Measurements from ENCODE around the gene SNX4. TPM values are rescaled to one million over a fixed set of nuclear protein-coding genes. Genes with fewer than 3 reads are reported as not detected.

SNX4 gene
- total and polyA plus RNA-seq, 2 of the 4 experiments (the other 2 are of a cell fraction) = 10.7 to 25.6 TPM

DNA sequence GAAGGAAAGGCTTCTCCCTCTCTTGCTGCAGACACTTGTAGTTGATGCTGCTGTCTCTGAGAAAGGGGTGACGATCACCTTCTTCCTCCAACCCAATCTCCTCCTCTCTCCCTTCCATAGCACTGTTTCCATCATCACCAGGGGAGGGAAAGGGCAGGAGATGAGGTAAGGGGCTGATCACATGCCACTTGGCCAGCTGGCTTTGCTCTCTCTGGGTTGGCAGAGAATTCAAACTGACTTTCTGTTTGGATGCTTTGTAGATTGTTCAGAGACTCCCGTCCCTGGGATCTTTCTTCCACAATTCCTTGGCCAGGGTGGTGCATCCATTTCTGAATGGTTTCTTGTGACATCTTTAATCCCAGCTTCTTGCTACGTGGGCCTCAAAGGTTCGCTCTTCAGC, 101.7 kb downstream of the SNX4 start:
- in situ Hi-C loops (cut with MboI; ENCODE audit: low sequenced_read_pairs) = no loop called here
- no peak overlapping the region for H3K27ac ChIP-seq (ENCODE audit: insufficient read depth, low read length)
- peak; percentile 6 for DNase-seq
- ChIA-PET CTCF (interaction anchor here (1.0 kb wide), 1 partner anchor 67 kb away, joined by 5 read pairs; no protein-coding TSS in a partner anchor), POLR2A (ENCODE audit: unreplicated experiment) (no interaction called here)
- no peak overlapping the region for H3K23ac ChIP-seq (ENCODE audit: low read depth, low read length)
- H4K91ac ChIP-seq (ENCODE audit: insufficient read depth, low read depth, low read length) = no peak overlapping the region
- H3K9ac ChIP-seq (ENCODE audit: low read depth, low read length) = no peak overlapping the region
- no peaks in the 10 kb centered on the region for H3K36me3 ChIP-seq (ENCODE audit: control insufficient read depth, insufficient read depth, low read length)
- no peak overlapping the region for H2AFZ ChIP-seq (replicated peaks; ENCODE audit: low read length, poor library complexity)
- no peak overlapping the region for H4K5ac ChIP-seq (ENCODE audit: low read depth, low read length)
- H3K79me1 ChIP-seq (ENCODE audit: low read depth in 1 of 2, low read length in 2 of 2) = no peaks in the 10 kb centered on the region
- H3K14ac ChIP-seq (replicated peaks; ENCODE audit: low read depth, low read length) = no peak overlapping the region
- H3K4me2 ChIP-seq (ENCODE audit: low read depth, low read length) = no peak overlapping the region
- no peaks in the 10 kb centered on the region for H3K9me1 ChIP-seq (ENCODE audit: insufficient read depth, low read length)
- BruUV-seq (replicated peaks) = no TSS peak
- H3K18ac ChIP-seq (ENCODE audit: low read depth, low read length) = no peak overlapping the region
- no peak overlapping the region for H2BK5ac ChIP-seq (ENCODE audit: low read depth, low read length, poor library complexity, severe bottlenecking)
- no peak overlapping the region for H2BK15ac ChIP-seq (ENCODE audit: low read depth, low read length)
- ATAC-seq (ENCODE audit: low read depth) = no peak
- no peak overlapping the region for H3K4ac ChIP-seq (ENCODE audit: low read depth, low read length)
- no peaks in the 10 kb centered on the region for H3K4me1 ChIP-seq (ENCODE audit: control insufficient read depth, insufficient read depth, low read length)
- intact Hi-C loops (cut with micrococcal nuclease) = no loop called here
- no peak overlapping the region for H3K56ac ChIP-seq (ENCODE audit: extremely low read depth, insufficient read depth, low read length)
- H3K9me3 ChIP-seq (ENCODE audit: control insufficient read depth, insufficient read depth, low read length) = no peaks in the 10 kb centered on the region
- dilution Hi-C loops (cut with HindIII; ENCODE audit: low sequenced_read_pairs, unreplicated experiment) = no loop called here
- H2BK20ac ChIP-seq (ENCODE audit: low read depth, low read length) = no peak overlapping the region
- no peak overlapping the region for H3K4me3 ChIP-seq (ENCODE audit: insufficient read depth, low read depth, low read length)
- no peaks in the 10 kb centered on the region; the same call in 1 of the 2 replicates for H3K27me3 ChIP-seq (ENCODE audit: control insufficient read depth, insufficient read depth, low read length)
- H2AK9ac ChIP-seq (replicated peaks; ENCODE audit: low read depth, low read length, poor library complexity) = no peak overlapping the region
- no peak overlapping the region for H4K8ac ChIP-seq (ENCODE audit: low read depth in 2 of 2, low read length in 2 of 2)
- H2AK5ac ChIP-seq (ENCODE audit: low read depth, low read length) = no peak overlapping the region
- WGBS, 2 experiments (ENCODE audit: extremely low coverage in 2 of 2, insufficient read length in 1 of 2) = 40% methylated on average over 1 of the region's 4 CpGs; no CpG with 5 or more reads in 1 of the 2 experiments
- H4K20me1 ChIP-seq (ENCODE audit: insufficient read depth, low read length) = no peaks in the 10 kb centered on the region
- no peak overlapping the region for H2BK120ac ChIP-seq (ENCODE audit: low read depth, low read length)
- no peak for TF ChIP-seq CEBPB (IDR thresholded peaks at IDR 0.05; ENCODE audit: low read depth, low read length)
- TF ChIP-seq, protein P1, sequence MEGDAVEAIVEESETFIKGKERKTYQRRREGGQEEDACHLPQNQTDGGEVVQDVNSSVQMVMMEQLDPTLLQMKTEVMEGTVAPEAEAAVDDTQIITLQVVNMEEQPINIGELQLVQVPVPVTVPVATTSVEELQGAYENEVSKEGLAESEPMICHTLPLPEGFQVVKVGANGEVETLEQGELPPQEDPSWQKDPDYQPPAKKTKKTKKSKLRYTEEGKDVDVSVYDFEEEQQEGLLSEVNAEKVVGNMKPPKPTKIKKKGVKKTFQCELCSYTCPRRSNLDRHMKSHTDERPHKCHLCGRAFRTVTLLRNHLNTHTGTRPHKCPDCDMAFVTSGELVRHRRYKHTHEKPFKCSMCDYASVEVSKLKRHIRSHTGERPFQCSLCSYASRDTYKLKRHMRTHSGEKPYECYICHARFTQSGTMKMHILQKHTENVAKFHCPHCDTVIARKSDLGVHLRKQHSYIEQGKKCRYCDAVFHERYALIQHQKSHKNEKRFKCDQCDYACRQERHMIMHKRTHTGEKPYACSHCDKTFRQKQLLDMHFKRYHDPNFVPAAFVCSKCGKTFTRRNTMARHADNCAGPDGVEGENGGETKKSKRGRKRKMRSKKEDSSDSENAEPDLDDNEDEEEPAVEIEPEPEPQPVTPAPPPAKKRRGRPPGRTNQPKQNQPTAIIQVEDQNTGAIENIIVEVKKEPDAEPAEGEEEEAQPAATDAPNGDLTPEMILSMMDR (conservative IDR thresholded peaks at IDR 0.05; ENCODE audit: low read depth, low read length) = no peak
- TF ChIP-seq RFX5 (IDR thresholded peaks at IDR 0.05; ENCODE audit: low read depth, low read length) = no peak
- TF ChIP-seq, protein P2, sequence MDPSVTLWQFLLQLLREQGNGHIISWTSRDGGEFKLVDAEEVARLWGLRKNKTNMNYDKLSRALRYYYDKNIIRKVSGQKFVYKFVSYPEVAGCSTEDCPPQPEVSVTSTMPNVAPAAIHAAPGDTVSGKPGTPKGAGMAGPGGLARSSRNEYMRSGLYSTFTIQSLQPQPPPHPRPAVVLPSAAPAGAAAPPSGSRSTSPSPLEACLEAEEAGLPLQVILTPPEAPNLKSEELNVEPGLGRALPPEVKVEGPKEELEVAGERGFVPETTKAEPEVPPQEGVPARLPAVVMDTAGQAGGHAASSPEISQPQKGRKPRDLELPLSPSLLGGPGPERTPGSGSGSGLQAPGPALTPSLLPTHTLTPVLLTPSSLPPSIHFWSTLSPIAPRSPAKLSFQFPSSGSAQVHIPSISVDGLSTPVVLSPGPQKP (IDR thresholded peaks at IDR 0.05; ENCODE audit: borderline replicate concordance, low read depth, low read length) = no peak
- TF ChIP-seq MXI1 (IDR thresholded peaks at IDR 0.05; ENCODE audit: borderline replicate concordance, low read depth, low read length) = no peak
- TF ChIP-seq FOS (IDR thresholded peaks at IDR 0.05; ENCODE audit: low read depth, low read length) = no peak
- TF ChIP-seq BHLHE40 (IDR thresholded peaks at IDR 0.05; ENCODE audit: low read depth, low read length) = no peak
- TF ChIP-seq RAD21 (IDR thresholded peaks at IDR 0.05; ENCODE audit: low read length) = no peak
- TF ChIP-seq NFE2L2 (IDR thresholded peaks at IDR 0.05; ENCODE audit: low read depth, low read length) = no peak
- TF ChIP-seq MAZ (IDR thresholded peaks at IDR 0.05; ENCODE audit: borderline replicate concordance, low read depth, low read length) = no peak
- TF ChIP-seq SMC3 (IDR thresholded peaks at IDR 0.05; ENCODE audit: low read depth, low read length) = no peak
- no peak for TF ChIP-seq POLR2A (IDR thresholded peaks at IDR 0.05; ENCODE audit: low read depth, low read length)
- TF ChIP-seq CHD1 (IDR thresholded peaks at IDR 0.05; ENCODE audit: low read depth, low read length) = no peak
- no peak for TF ChIP-seq MAFK (IDR thresholded peaks at IDR 0.05; ENCODE audit: low read depth, low read length)
- TF ChIP-seq RCOR1 (IDR thresholded peaks at IDR 0.05; ENCODE audit: insufficient replicate concordance, low read length) = no peak
- TF ChIP-seq, protein P3, sequence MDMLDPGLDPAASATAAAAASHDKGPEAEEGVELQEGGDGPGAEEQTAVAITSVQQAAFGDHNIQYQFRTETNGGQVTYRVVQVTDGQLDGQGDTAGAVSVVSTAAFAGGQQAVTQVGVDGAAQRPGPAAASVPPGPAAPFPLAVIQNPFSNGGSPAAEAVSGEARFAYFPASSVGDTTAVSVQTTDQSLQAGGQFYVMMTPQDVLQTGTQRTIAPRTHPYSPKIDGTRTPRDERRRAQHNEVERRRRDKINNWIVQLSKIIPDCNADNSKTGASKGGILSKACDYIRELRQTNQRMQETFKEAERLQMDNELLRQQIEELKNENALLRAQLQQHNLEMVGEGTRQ (IDR thresholded peaks at IDR 0.05; ENCODE audit: low read depth, low read length) = no peak
